CD14-positive monocyte (primary cell): ENCODE measurements around the gene INPP5F. TPM values are rescaled to one million over a fixed set of nuclear protein-coding genes. Genes with fewer than 3 reads are reported as not detected.

Source experiments
- DNase-seq, 3 donors: peaks; one replicate each; pipeline ENCODE4 v3.0.0-alpha.2; 2011 to 2022
- H2AFZ ChIP-seq: 2 replicates; pipeline ENCODE4 v1.6.0; 2012; ENCODE audit warnings: mild to moderate bottlenecking, low read depth, low read length, inconsistent platforms; ENCODE audit not compliant: insufficient read depth, poor library complexity, severe bottlenecking
- H3K27ac ChIP-seq, 2 donors: 1 replicate in 1 of 2; 2 replicates in 1 of 2; pipeline ENCODE4 v1.5.1; 2012 to 2013; ENCODE audit warnings: low read length in 2 of 2, control low read depth in 1 of 2, inconsistent platforms in 1 of 2, low read depth in 1 of 2, mild to moderate bottlenecking in 1 of 2
- H3K27me3 ChIP-seq, 2 donors: one replicate each; pipeline versions ENCODE4 v1.6.0 to v1.6.1; 2011 to 2013; ENCODE audit warnings: low read length in 2 of 2; ENCODE audit not compliant: control insufficient read depth in 2 of 2, insufficient read depth in 2 of 2
- H3K36me3 ChIP-seq, 2 donors: replicated peaks in 1 of 2; 1 replicate in 1 of 2; 2 replicates in 1 of 2; pipeline versions ENCODE4 v1.5.1 to v1.6.1; 2012 to 2013; ENCODE audit warnings: low read length in 2 of 2, control low read depth in 1 of 2, inconsistent platforms in 1 of 2, mild to moderate bottlenecking in 1 of 2; ENCODE audit not compliant: insufficient read depth in 2 of 2, control insufficient read depth in 1 of 2
- H3K4me1 ChIP-seq, 2 donors: 1 replicate in 1 of 2; 2 replicates in 1 of 2; pipeline versions ENCODE4 v1.5.1 to v1.6.1; 2012 to 2013; ENCODE audit warnings: low read length in 2 of 2, control low read depth in 1 of 2, inconsistent platforms in 1 of 2, mild to moderate bottlenecking in 1 of 2, moderate library complexity in 1 of 2; ENCODE audit not compliant: insufficient read depth in 2 of 2, control insufficient read depth in 1 of 2
- H3K4me2 ChIP-seq: replicated peaks from 2 replicates; pipeline ENCODE3; 2012; ENCODE audit warnings: low read length, moderate library complexity, mild to moderate bottlenecking; ENCODE audit not compliant: poor library complexity, severe bottlenecking; ENCODE audit errors: extremely low read depth
- H3K4me3 ChIP-seq, 3 experiments: fragments of 200-600 bp in 1 of 3; sonication (generic) in 1 of 3; replicated peaks in 1 of 3; 1 replicate in 2 of 3; 2 replicates in 1 of 3; pipeline ENCODE4 v1.5.1; 2011 to 2013; ENCODE audit warnings: low read length in 3 of 3, mild to moderate bottlenecking in 3 of 3, control low read depth in 2 of 3, low read depth in 2 of 3, inconsistent platforms in 1 of 3, moderate library complexity in 1 of 3
- H3K79me2 ChIP-seq: 2 replicates; pipeline ENCODE4 v1.6.0; 2012; ENCODE audit warnings: mild to moderate bottlenecking, control low read depth, inconsistent platforms, low read length, moderate library complexity; ENCODE audit not compliant: insufficient read depth
- H3K9ac ChIP-seq: 2 replicates; pipeline ENCODE4 v1.6.0; 2017; ENCODE audit warnings: low read length, mild to moderate bottlenecking; ENCODE audit not compliant: insufficient read depth, poor library complexity, severe bottlenecking
- H3K9me3 ChIP-seq, 2 donors: replicated peaks in 1 of 2; 1 replicate in 1 of 2; 2 replicates in 1 of 2; pipeline versions ENCODE4 v1.5.1 to v1.6.1; 2012 to 2013; ENCODE audit warnings: low read length in 2 of 2, control low read depth in 1 of 2; ENCODE audit not compliant: control insufficient read depth in 1 of 2, insufficient read depth in 1 of 2
- H4K20me1 ChIP-seq: 2 replicates; pipeline ENCODE4 v1.6.0; 2012; ENCODE audit warnings: mild to moderate bottlenecking, low read length, control low read depth, moderate library complexity; ENCODE audit not compliant: insufficient read depth
- H3K27ac Mint-ChIP-seq, 7 donors: one replicate each; pipeline ENCODE4 v1.8.0; 2020; ENCODE audit warnings: mild to moderate bottlenecking in 7 of 7, mixed read lengths in 7 of 7, moderate library complexity in 6 of 7, inconsistent platforms in 2 of 7
- H3K27me3 Mint-ChIP-seq, 3 donors: one replicate each; pipeline ENCODE4 v1.8.0; 2021 to 2022; ENCODE audit warnings: low read depth in 3 of 3, mild to moderate bottlenecking in 3 of 3, mixed read lengths in 3 of 3, moderate library complexity in 3 of 3, inconsistent platforms in 1 of 3
- H3K36me3 Mint-ChIP-seq, 2 donors: one replicate each; pipeline ENCODE4 v1.8.0; 2020; ENCODE audit warnings: mixed read lengths in 2 of 2, inconsistent platforms in 1 of 2, mild to moderate bottlenecking in 1 of 2
- H3K4me1 Mint-ChIP-seq: one replicate; pipeline ENCODE4 v1.8.0; 2020; ENCODE audit warnings: mild to moderate bottlenecking, mixed read lengths
- H3K4me3 Mint-ChIP-seq, 2 donors: one replicate each; pipeline ENCODE4 v1.8.0; 2020; ENCODE audit warnings: mild to moderate bottlenecking in 2 of 2, mixed read lengths in 2 of 2, moderate library complexity in 1 of 2
- H3K9me3 Mint-ChIP-seq, 7 donors: one replicate each; pipeline ENCODE4 v1.8.0; 2020 to 2022; ENCODE audit warnings: mixed read lengths in 7 of 7, mild to moderate bottlenecking in 6 of 7, moderate library complexity in 6 of 7, inconsistent platforms in 2 of 7
- CTCF ChIP-seq: fragments of 200-600 bp; IDR thresholded peaks from one replicate; pipeline ENCODE4 v1.8.0; 2022; ENCODE audit warnings: antibody characterized with exemption, mild to moderate bottlenecking
- WGBS: methylation state at CpG from one replicate; pipeline ENCODE4 v1.1.5; 2013; ENCODE audit warnings: missing lambda C conversion rate; ENCODE audit not compliant: insufficient coverage; 5-methylcytosine and 5-hydroxymethylcytosine counted together
- intact Hi-C, 2 donors: fragments of 100-400 bp; cut with micrococcal nuclease; formaldehyde crosslinking; loops; one replicate each; pipeline versions ENCODE4 v1.15.0 to v1.15.1; 2023
- polyA plus RNA-seq, 3 donors: library from polyadenylated mRNA; depleted of rRNA in 1 of 3; unstranded in 2 of 3; stranded (reverse) in 1 of 3; fragments of 300-500 nt in 2 of 3; fragments of >200 nt in 1 of 3; fragmentation: Illumina TruSeq in 2 of 3; gene quantifications; 1 replicate in 2 of 3; 2 replicates in 1 of 3; pipeline ENCODE4 v1.2.3, GENCODE V29; 2012 to 2021

Gene INPP5F
- polyA plus RNA-seq, 3 donors, result 5.1 to 6.9 (median 5.4) TPM

GRCh38 chr10:119853574-119853973 is 127.7 kb downstream of the INPP5F start:
- Histone ChIP-seq H3K9me3 (no peaks in the 10 kb centered on the region), H3K27me3 (no peaks in the 10 kb centered on the region), H3K4me2 (no peak overlapping the region), H3K9ac (no peak overlapping the region), H3K27ac (peak overlapping the region in 1 of 2 donors; percentile 11), H3K4me3 (no peak overlapping the region), H4K20me1 (peaks cover 69% of the 10 kb centered on the region), H3K79me2 (peaks cover 66% of the 10 kb centered on the region), H3K36me3 (peaks cover 61 to 76% of the 10 kb centered on the region in 2 donors), H3K4me1 (peaks cover 12 to 21% of the 10 kb centered on the region in 2 donors), H2AFZ (no peak overlapping the region)
- DNase-seq, result no peak
- Mint-ChIP-seq H3K4me1 (peaks cover 20% of the 10 kb centered on the region), H3K27ac (peak overlapping the region in 3 of 7 donors; percentile 50 to 72 (median 70)), H3K9me3 (peaks cover 0 to 5% (median 0%) of the 10 kb centered on the region in 7 donors), H3K4me3 (no peak overlapping the region), H3K36me3 (peaks cover 47 to 65% of the 10 kb centered on the region in 2 donors), H3K27me3 (peaks cover 0 to 2% (median 0%) of the 10 kb centered on the region in 3 donors)
- intact Hi-C loops, result loop anchor here in 1 of 2 donors (10.0 kb wide), 1 partner anchor 169 kb away; no protein-coding TSS in a partner anchor
- no peak for TF ChIP-seq CTCF
- WGBS, result 100% methylated on average over 1 of the region's 1 CpG

GRCh38 chr10:119858063-119858462 is 132.2 kb downstream of the INPP5F start:
- H3K36me3 ChIP-seq, result peaks cover 42 to 54% of the 10 kb centered on the region in 2 donors

More at GRCh38 chr10:119858063-119858462, 132.2 kb downstream of the INPP5F start:
- Histone ChIP-seq H3K9me3 (no peaks in the 10 kb centered on the region), H3K9ac (no peak overlapping the region), H3K27ac (peak overlapping the region in 1 of 2 donors; percentile 35), H3K27me3 (no peaks in the 10 kb centered on the region), H3K4me2 (no peak overlapping the region), H4K20me1 (peaks cover 92% of the 10 kb centered on the region), H3K4me1 (no peaks in the 10 kb centered on the region), H2AFZ (no peak overlapping the region), H3K4me3 (no peak overlapping the region), H3K79me2 (peaks cover 85% of the 10 kb centered on the region)
- no peaks in the 10 kb centered on the region for H3K9me3 Mint-ChIP-seq
- intact Hi-C loops, result loop anchor here (5.0 to 10.0 kb wide), 2 partner anchors 171 to 173 kb away; no protein-coding TSS in a partner anchor
- DNase-seq, result no peak
- H3K27ac Mint-ChIP-seq, result no peak overlapping the region
- no peak for TF ChIP-seq CTCF
- H3K4me1 Mint-ChIP-seq, result peaks cover 21% of the 10 kb centered on the region
- peaks cover 31 to 47% of the 10 kb centered on the region in 2 donors for H3K36me3 Mint-ChIP-seq
- H3K27me3 Mint-ChIP-seq, result no peaks in the 10 kb centered on the region
- H3K4me3 Mint-ChIP-seq, result no peak overlapping the region
- no CpG with 5 or more reads among the region's 1 CpG for WGBS
